H1 (cell line): ENCODE measurements around the gene VARS2. TPM values are rescaled to one million over a fixed set of nuclear protein-coding genes. Genes with fewer than 3 reads are reported as not detected.

ENCODE experiments used
- CTCF ChIA-PET: fragments of 300-600 bp; sonication (Branson Sonifier 250); formaldehyde crosslinking; loops from one replicate; lab custom pipeline; 2021; ENCODE audit not compliant: partially characterized antibody; lab: Charles Lee
- POLR2A ChIA-PET: fragments of 300-600 bp; sonication (Branson Sonifier 250); formaldehyde crosslinking; loops from one replicate; lab custom pipeline; 2021; ENCODE audit warnings: inconsistent platforms; ENCODE audit not compliant: partially characterized antibody; lab: Charles Lee
- DNase-seq, 2 experiments: peaks; one replicate each; pipeline versions ENCODE4 v3.0.0 to v3.0.0-alpha.2; 2010 to 2022; ENCODE audit warnings: low spot score in 2 of 2, low read depth in 1 of 2, mixed read lengths in 1 of 2
- FAIRE-seq: peaks from 2 replicates; lab custom pipeline; 2011; peaks lifted over from hg19 to GRCh38; lab: Jason Lieb, UNC
- H2AFZ ChIP-seq: 2 replicates; pipeline ENCODE4 v1.8.1; 2012; ENCODE audit warnings: low read length, inconsistent platforms
- H2AK5ac ChIP-seq: 2 replicates; pipeline ENCODE4 v1.6.1; 2013; ENCODE audit warnings: low read depth, low read length
- H2BK120ac ChIP-seq: replicated peaks from 2 replicates; pipeline ENCODE3; 2013; ENCODE audit warnings: low read depth, low read length, inconsistent platforms
- H2BK12ac ChIP-seq: 2 replicates; pipeline ENCODE4 v1.6.1; 2013; ENCODE audit warnings: low read depth, low read length
- H2BK15ac ChIP-seq: 2 replicates; pipeline ENCODE4 v1.6.1; 2013; ENCODE audit warnings: low read length
- H2BK20ac ChIP-seq: 2 replicates; pipeline ENCODE4 v1.6.1; 2013; ENCODE audit warnings: low read length
- H2BK5ac ChIP-seq: 2 replicates; pipeline ENCODE4 v1.6.1; 2013; ENCODE audit warnings: low read depth, low read length
- H3K14ac ChIP-seq: 2 replicates; pipeline ENCODE4 v1.6.1; 2013; ENCODE audit warnings: inconsistent platforms; ENCODE audit not compliant: insufficient read length
- H3K18ac ChIP-seq: 2 replicates; pipeline ENCODE4 v1.6.1; 2013; ENCODE audit warnings: low read length; ENCODE audit errors: extremely low read depth
- H3K23ac ChIP-seq: 2 replicates; pipeline ENCODE4 v1.6.1; 2013; ENCODE audit warnings: inconsistent platforms; ENCODE audit not compliant: insufficient read length
- H3K23me2 ChIP-seq: 2 replicates; pipeline ENCODE4 v1.6.1; 2013; ENCODE audit warnings: low read depth, low read length
- H3K27ac ChIP-seq: 2 replicates; pipeline ENCODE4 v1.6.1; 2011; ENCODE audit warnings: low read depth, low read length, inconsistent platforms
- H3K27me3 ChIP-seq, 4 experiments: replicated peaks in 1 of 4; 1 replicate in 1 of 4; 2 replicates in 3 of 4; pipeline versions ENCODE4 v1.6.1 to v1.8.1; 2011 to 2013; ENCODE audit warnings: low read length in 3 of 4, mild to moderate bottlenecking in 3 of 4, inconsistent platforms in 2 of 4, mixed read lengths in 2 of 4, moderate library complexity in 1 of 4; ENCODE audit not compliant: control insufficient read depth in 3 of 4, insufficient read depth in 3 of 4; ENCODE audit errors: extremely low read depth in 1 of 4
- H3K36me3 ChIP-seq, 4 experiments: 2 replicates each; pipeline versions ENCODE4 v1.6.1 to v1.8.1; 2011 to 2013; ENCODE audit warnings: mild to moderate bottlenecking in 4 of 4, low read length in 3 of 4, moderate library complexity in 2 of 4, control low read depth in 1 of 4, inconsistent platforms in 1 of 4; ENCODE audit not compliant: insufficient read depth in 4 of 4, control insufficient read depth in 2 of 4
- H3K4ac ChIP-seq: replicated peaks from 2 replicates; pipeline ENCODE3; 2013; ENCODE audit warnings: low read length, low read depth, mixed read lengths, inconsistent platforms; ENCODE audit not compliant: insufficient read length
- H3K4me1 ChIP-seq, 4 experiments: replicated peaks in 1 of 4; 1 replicate in 1 of 4; 2 replicates in 3 of 4; pipeline versions ENCODE4 v1.6.1 to v1.8.1; 2011 to 2013; ENCODE audit warnings: low read length in 3 of 4, inconsistent platforms in 2 of 4, mixed read lengths in 1 of 4; ENCODE audit not compliant: insufficient read depth in 4 of 4, control insufficient read depth in 3 of 4
- H3K4me2 ChIP-seq, 2 experiments: 2 replicates each; pipeline versions ENCODE4 v1.6.1 to v1.8.1; 2011 to 2013; ENCODE audit warnings: low read depth in 2 of 2, low read length in 2 of 2, control low read depth in 1 of 2, inconsistent platforms in 1 of 2, mild to moderate bottlenecking in 1 of 2; ENCODE audit not compliant: insufficient read depth in 1 of 2
- H3K4me3 ChIP-seq, 4 experiments: fragments of 200-600, 300-600 bp in 1 of 4; sonication (generic), shearing (Covaris generic), sonication (Bioruptor Twin) in 1 of 4; 2 replicates each; pipeline versions ENCODE4 v1.5.1 to v1.8.1; 2011 to 2016; ENCODE audit warnings: low read length in 4 of 4, low read depth in 3 of 4, control low read depth in 2 of 4, inconsistent platforms in 2 of 4, mild to moderate bottlenecking in 2 of 4, mixed read lengths in 1 of 4, moderate library complexity in 1 of 4; ENCODE audit not compliant: insufficient read depth in 2 of 4; ENCODE audit errors: extremely low read depth in 1 of 4
- H3K56ac ChIP-seq: replicated peaks from 2 replicates; pipeline ENCODE3; 2013; ENCODE audit warnings: low read depth, mild to moderate bottlenecking, mixed read lengths, low read length, inconsistent platforms; ENCODE audit not compliant: insufficient read length
- H3K79me1 ChIP-seq: 2 replicates; pipeline ENCODE4 v1.6.1; 2013; ENCODE audit warnings: low read depth, low read length, control low read depth
- H3K79me2 ChIP-seq, 2 experiments: 2 replicates each; pipeline versions ENCODE4 v1.6.1 to v1.8.1; 2012 to 2013; ENCODE audit warnings: low read length in 2 of 2, mild to moderate bottlenecking in 2 of 2, inconsistent platforms in 1 of 2; ENCODE audit not compliant: insufficient read depth in 2 of 2, control insufficient read depth in 1 of 2
- H3K9ac ChIP-seq, 4 experiments: replicated peaks in 1 of 4; 1 replicate in 1 of 4; 2 replicates in 3 of 4; pipeline versions ENCODE4 v1.6.1 to v1.8.1; 2011 to 2013; ENCODE audit warnings: low read depth in 3 of 4, low read length in 3 of 4, control low read depth in 2 of 4, mild to moderate bottlenecking in 2 of 4, moderate library complexity in 2 of 4, inconsistent platforms in 1 of 4; ENCODE audit errors: extremely low read depth in 1 of 4
- H3K9me3 ChIP-seq, 2 experiments: 2 replicates each; pipeline versions ENCODE4 v1.6.1 to v1.8.1; 2012 to 2013; ENCODE audit warnings: mild to moderate bottlenecking in 2 of 2, moderate library complexity in 2 of 2, control low read depth in 1 of 2, inconsistent platforms in 1 of 2, low read depth in 1 of 2, low read length in 1 of 2, mixed read lengths in 1 of 2; ENCODE audit not compliant: insufficient read depth in 2 of 2
- H4K20me1 ChIP-seq, 2 experiments: replicated peaks in 1 of 2; 2 replicates each; pipeline versions ENCODE3 to v1.8.1; 2011 to 2013; ENCODE audit warnings: inconsistent platforms in 2 of 2, low read length in 2 of 2, mild to moderate bottlenecking in 1 of 2; ENCODE audit not compliant: insufficient read depth in 2 of 2, control insufficient read depth in 1 of 2
- H4K5ac ChIP-seq: 2 replicates; pipeline ENCODE4 v1.6.1; 2013; ENCODE audit warnings: low read length, low read depth, mixed read lengths, inconsistent platforms; ENCODE audit not compliant: insufficient read length
- H4K8ac ChIP-seq: 2 replicates; pipeline ENCODE4 v1.8.0; 2013; ENCODE audit warnings: mild to moderate bottlenecking, moderate library complexity, low read length, inconsistent platforms; ENCODE audit not compliant: insufficient read depth; ENCODE audit errors: extremely low read depth
- H4K91ac ChIP-seq: replicated peaks from 2 replicates; pipeline ENCODE3; 2013; ENCODE audit warnings: low read length, mixed read lengths, inconsistent platforms; ENCODE audit not compliant: insufficient read length
- CEBPB ChIP-seq: IDR thresholded peaks from 2 replicates; pipeline ENCODE4 v1.6.1; 2012; ENCODE audit warnings: low read depth, low read length
- GABPA ChIP-seq: IDR thresholded peaks from 2 replicates; pipeline ENCODE4 v1.6.1; 2011; ENCODE audit warnings: mild to moderate bottlenecking, low read length, moderate library complexity, borderline replicate concordance; ENCODE audit not compliant: insufficient read depth
- HDAC2 ChIP-seq, 2 experiments: fragments of 300-600 bp in 1 of 2; sonication (generic) in 1 of 2; IDR thresholded peaks; 2 replicates each; pipeline ENCODE4 v1.6.1; 2011 to 2012; ENCODE audit warnings: low read depth in 2 of 2, low read length in 2 of 2, mild to moderate bottlenecking in 2 of 2, moderate library complexity in 2 of 2, borderline replicate concordance in 1 of 2, inconsistent platforms in 1 of 2
- JUN ChIP-seq: IDR thresholded peaks from 2 replicates; pipeline ENCODE4 v1.6.1; 2011; ENCODE audit warnings: low read depth, mild to moderate bottlenecking, improper control_type of control experiment, low read length
- KDM5A ChIP-seq: fragments of 200-600 bp; IDR thresholded peaks from 2 replicates; pipeline ENCODE4 v1.7.1; 2012; ENCODE audit warnings: mild to moderate bottlenecking, low read length, inconsistent platforms, mixed read lengths
- POLR2A ChIP-seq, 2 experiments: IDR thresholded peaks; 1 replicate in 1 of 2; 2 replicates in 1 of 2; pipeline ENCODE4 v1.6.1; 2011; ENCODE audit warnings: low read depth in 2 of 2, low read length in 2 of 2, mild to moderate bottlenecking in 2 of 2; ENCODE audit errors: control extremely low read depth in 1 of 2
- POLR2AphosphoS5 ChIP-seq: IDR thresholded peaks from 2 replicates; pipeline ENCODE4 v1.6.1; 2011; ENCODE audit warnings: low read depth, low read length
- RXRA ChIP-seq: IDR thresholded peaks from 2 replicates; pipeline ENCODE4 v1.6.1; 2011; ENCODE audit warnings: low read depth, mild to moderate bottlenecking, low read length, moderate library complexity; ENCODE audit not compliant: insufficient read depth
- SAP30 ChIP-seq: fragments of 300-600 bp; sonication (generic); IDR thresholded peaks from 2 replicates; pipeline ENCODE4 v1.7.1; 2012; ENCODE audit warnings: low read length, moderate library complexity, mild to moderate bottlenecking, inconsistent platforms; ENCODE audit not compliant: insufficient read depth, insufficient replicate concordance
- SIN3A ChIP-seq, 2 experiments: IDR thresholded peaks in 1 of 2; conservative IDR thresholded peaks in 1 of 2; 2 replicates each; pipeline ENCODE4 v1.6.1; 2011 to 2012; ENCODE audit warnings: low read length in 2 of 2, improper control_type of control experiment in 1 of 2, low read depth in 1 of 2, mild to moderate bottlenecking in 1 of 2
- SRF ChIP-seq: IDR thresholded peaks from 2 replicates; pipeline ENCODE4 v1.6.1; 2011; ENCODE audit warnings: mild to moderate bottlenecking, low read depth, low read length, moderate library complexity
- TAF1 ChIP-seq: IDR thresholded peaks from 2 replicates; pipeline ENCODE4 v1.6.1; 2011; ENCODE audit warnings: mild to moderate bottlenecking, low read depth, low read length
- TAF7 ChIP-seq: optimal IDR thresholded peaks from 2 replicates; pipeline ENCODE3; 2011; ENCODE audit warnings: low read depth, mild to moderate bottlenecking, inconsistent platforms, low read length, moderate library complexity, borderline replicate concordance
- TEAD4 ChIP-seq: IDR thresholded peaks from 2 replicates; pipeline ENCODE4 v1.6.1; 2012; ENCODE audit warnings: low read depth, low read length, inconsistent platforms, mixed read lengths
- WGBS, 2 experiments: shearing (Covaris generic) in 1 of 2; methylation state at CpG; one replicate each; pipeline versions ENCODE4 v1.1.6 to v1.1.7; 2013 to 2015; ENCODE audit warnings: low lambda C conversion rate in 2 of 2, mixed read lengths in 2 of 2, inconsistent platforms in 1 of 2, low coverage in 1 of 2, missing lambda C conversion rate in 1 of 2; ENCODE audit not compliant: insufficient replicate concordance in 2 of 2, insufficient coverage in 1 of 2, insufficient read length in 1 of 2; ENCODE audit errors: extremely low coverage in 1 of 2, missing lambda C conversion rate in 1 of 2; 5-methylcytosine and 5-hydroxymethylcytosine counted together
- polyA plus RNA-seq, 7 experiments: library from polyadenylated mRNA; depleted of rRNA in 3 of 7; stranded (reverse) in 5 of 7; unstranded in 2 of 7; fragments of >200 nt in 5 of 7; fragments of 200-250 nt in 2 of 7; gene quantifications; 1 replicate in 5 of 7; 2 replicates in 1 of 7; 4 replicates in 1 of 7; pipeline versions ENCODE4 v1.2.1 to v1.2.3, GENCODE V29; 2011 to 2013; ENCODE audit warnings: missing spikeins in 2 of 7, mixed read lengths in 2 of 7
- total RNA-seq: library from RNA; stranded (reverse); fragmentation: NEBNext Ultra II Directional; extraction: Animal tissue kit (Norgen Biotek cat#: 25700); gene quantifications from 2 replicates; pipeline ENCODE4 v1.2.1, GENCODE V29; 2021

VARS2 gene
- total and polyA plus RNA-seq, 2 of the 8 experiments (the other 6 are each of a cell fraction or from before 2014, with no cell fraction given): 26.8 to 47.7 TPM

GRCh38 chr6:30894381-30894780 is 19.7 kb upstream of the VARS2 start:
- ChIA-PET CTCF (interaction anchor here (0.7 to 29.0 kb wide), 6 partner anchors 13 to 189 kb away, joined by 3 to 610 read pairs (median 3); no protein-coding TSS in a partner anchor), POLR2A (interaction anchor here (0.8 to 1.2 kb wide), 3 partner anchors 11 to 50 kb away, joined by 3 read pairs; partner anchors contain the start of genes DDR1 and GTF2H4)
- no peak overlapping the region for H2BK5ac ChIP-seq
- FAIRE-seq (no peak), DNase-seq (no peak)
- 91% methylated on average over 12 of the region's 12 CpGs; no CpG with 5 or more reads in 1 of the 2 experiments for WGBS, 2 experiments
- H3K14ac ChIP-seq: no peak overlapping the region
- H4K5ac ChIP-seq: no peak overlapping the region
- no peak overlapping the region for H4K91ac ChIP-seq
- no peak overlapping the region for H2BK120ac ChIP-seq
- H4K20me1 ChIP-seq: peaks cover 4 to 31% of the 10 kb centered on the region in 2 experiments
- peaks cover 0 to 19% of the 10 kb centered on the region in 2 experiments; a peak in 2 of 4 replicates for H3K79me2 ChIP-seq
- H3K18ac ChIP-seq: no peak overlapping the region
- H3K36me3 ChIP-seq: peaks cover 52 to 98% (median 85%) of the 10 kb centered on the region in 4 experiments
- H4K8ac ChIP-seq: no peak overlapping the region
- H2BK20ac ChIP-seq: no peak overlapping the region
- H3K9ac ChIP-seq: no peak overlapping the region
- H3K4me2 ChIP-seq: no peak overlapping the region
- H3K4ac ChIP-seq: no peak overlapping the region
- no peak overlapping the region for H3K27ac ChIP-seq
- no peak overlapping the region for H3K56ac ChIP-seq
- H2AK5ac ChIP-seq: no peak overlapping the region
- no peak overlapping the region for H3K23ac ChIP-seq
- H3K27me3 ChIP-seq: no peaks in the 10 kb centered on the region
- H2BK15ac ChIP-seq: no peak overlapping the region
- no peak overlapping the region for H2AFZ ChIP-seq
- peaks cover 0 to 10% (median 2%) of the 10 kb centered on the region in 4 experiments; a peak in 4 of 7 replicates for H3K4me1 ChIP-seq
- no peak overlapping the region for H2BK12ac ChIP-seq
- peaks cover 10% of the 10 kb centered on the region for H3K79me1 ChIP-seq
- H3K23me2 ChIP-seq: peaks cover 8% of the 10 kb centered on the region; the same call in 1 of the 2 replicates
- no peak overlapping the region for H3K4me3 ChIP-seq
- H3K9me3 ChIP-seq: no peaks in the 10 kb centered on the region
- TF ChIP-seq POLR2AphosphoS5 (peak; percentile 45; the same call in 1 of the 2 replicates), SIN3A (conservative IDR thresholded peaks at IDR 0.05 in 1 of 2, IDR thresholded peaks at IDR 0.05 in 1 of 2; ENCODE audit: low read depth in 1 of 2, low read length in 2 of 2) (no peak), TEAD4 (no peak), CEBPB (no peak), GABPA (no peak), RXRA (no peak), KDM5A (no peak), HDAC2 (IDR thresholded peaks at IDR 0.05; ENCODE audit: borderline replicate concordance in 1 of 2, low read depth in 2 of 2, low read length in 2 of 2) (no peak), TAF7 (no peak), TAF1 (no peak), JUN (no peak), SAP30 (no peak), POLR2A (IDR thresholded peaks at IDR 0.05; ENCODE audit: control extremely low read depth in 1 of 2, low read depth in 2 of 2, low read length in 2 of 2) (peak in 1 of 2 experiments; percentile 38; a peak in 1 of 3 replicates), SRF (no peak)
